Uterus (tissue), 4 donors: ENCODE measurements around the gene HM13. TPM values are rescaled to one million over a fixed set of nuclear protein-coding genes. Genes with fewer than 3 reads are reported as not detected.
"Not testable (repeated sequence)": the region's sequence is repeated elsewhere in the genome, so short reads cannot be mapped to it uniquely, and the experiment has no call there.

Experiments used
- DNase-seq, 2 donors: peaks; one replicate each; pipeline ENCODE4 v3.0.0-alpha.2; 2019 to 2020
- H3K27ac ChIP-seq, 2 donors: fragments of 200-600 bp; sonication (generic); 1 replicate in 1 of 2; 2 replicates in 1 of 2; pipeline ENCODE4 v1.5.1; 2016 to 2018
- H3K27me3 ChIP-seq, 2 donors: fragments of 200-600 bp; sonication (generic); one replicate each; pipeline ENCODE4 v1.5.1; 2018 to 2019; ENCODE audit warnings: control low read depth in 1 of 2
- H3K36me3 ChIP-seq, 2 donors: fragments of 200-600 bp; sonication (generic); one replicate each; pipeline ENCODE4 v1.5.1; 2019; ENCODE audit warnings: control low read depth in 1 of 2
- H3K4me1 ChIP-seq, 2 donors: fragments of 200-600 bp; sonication (generic); one replicate each; pipeline ENCODE4 v1.5.1; 2018 to 2019; ENCODE audit warnings: control low read depth in 1 of 2
- H3K4me3 ChIP-seq, 2 donors: fragments of 200-600 bp; sonication (generic); 1 replicate in 1 of 2; 2 replicates in 1 of 2; pipeline ENCODE4 v1.5.1; 2018 to 2019; ENCODE audit warnings: mild to moderate bottlenecking in 1 of 2
- H3K9me3 ChIP-seq, 2 donors: fragments of 200-600 bp; sonication (generic); one replicate each; pipeline ENCODE4 v1.5.1; 2019; ENCODE audit warnings: control low read depth in 1 of 2
- CTCF ChIP-seq, 4 experiments: fragments of 200-600 bp in 2 of 4; fragments of 450-650 bp in 2 of 4; sonication (generic) in 2 of 4; IDR thresholded peaks; one replicate each; pipeline ENCODE4 v1.5.1; 2016 to 2019; ENCODE audit warnings: antibody characterized with exemption in 4 of 4, mild to moderate bottlenecking in 2 of 4, moderate library complexity in 1 of 4
- POLR2A ChIP-seq, 2 donors: fragments of 450-650 bp; IDR thresholded peaks; one replicate each; pipeline ENCODE4 v1.6.1; 2016; ENCODE audit warnings: antibody characterized with exemption in 2 of 2, mild to moderate bottlenecking in 1 of 2, moderate library complexity in 1 of 2
- intact Hi-C: fragments of 100-400 bp; cut with DNase I; formaldehyde crosslinking; loops from one replicate; pipeline ENCODE4 v1.15.1; 2023; ENCODE audit warnings: low total_unique reads
- total RNA-seq, 4 donors: library from RNA; depleted of rRNA in 3 of 4; stranded (reverse); fragments of >200 nt in 3 of 4; gene quantifications; one replicate each; pipeline versions ENCODE4 v1.1.0 to v1.2.4, GENCODE V29; 2014 to 2023
- donor health status: DM: yes; HTN: yes; CAD: no.

HM13 gene
- total RNA-seq, 4 donors from 2014 or later, result 40.7 to 147 (median 56.0) TPM

GRCh38 chr20:31515775-31516107, 1.5 kb downstream of the HM13 start:
- H3K27me3 ChIP-seq, result no peaks in the 10 kb centered on the region
- intact Hi-C loops, result no loop called here
- no peak for DNase-seq
- H3K4me1 ChIP-seq, result peaks cover 5 to 19% of the 10 kb centered on the region in 2 donors
- no peak for TF ChIP-seq CTCF (IDR thresholded peaks at IDR 0.05)
- no peak for TF ChIP-seq POLR2A (IDR thresholded peaks at IDR 0.05)
- H3K4me3 ChIP-seq, result peak overlapping the region; percentile 69 to 92
- H3K36me3 ChIP-seq, result no peaks in the 10 kb centered on the region
- no peaks in the 10 kb centered on the region for H3K9me3 ChIP-seq
- H3K27ac ChIP-seq, result peak overlapping the region in 1 of 2 donors; percentile 62

GRCh38 chr20:31516166-31516565, 1.9 kb downstream of the HM13 start:
- H3K4me3 ChIP-seq, result peak overlapping the region in 1 of 2 donors; percentile 92
- intact Hi-C loops, result no loop called here
- no peak for DNase-seq
- H3K27ac ChIP-seq, result no peak overlapping the region
- TF ChIP-seq CTCF (IDR thresholded peaks at IDR 0.05), result no peak
- no peak for TF ChIP-seq POLR2A (IDR thresholded peaks at IDR 0.05)
- no peaks in the 10 kb centered on the region for H3K36me3 ChIP-seq
- H3K4me1 ChIP-seq, result peaks cover 5 to 19% of the 10 kb centered on the region in 2 donors
- H3K9me3 ChIP-seq, result no peaks in the 10 kb centered on the region
- no peaks in the 10 kb centered on the region for H3K27me3 ChIP-seq

- Histone ChIP-seq H3K9me3 (no peaks in the 10 kb centered on the region), H3K4me3 (no peak overlapping the region), H3K4me1 (peaks cover 5 to 19% of the 10 kb centered on the region in 2 donors), H3K36me3 (no peaks in the 10 kb centered on the region), H3K27me3 (no peaks in the 10 kb centered on the region), H3K27ac (no peak overlapping the region)
- intact Hi-C loops, result no loop called here
- no peak for DNase-seq
- TF ChIP-seq CTCF (IDR thresholded peaks at IDR 0.05), result no peak
- TF ChIP-seq POLR2A (IDR thresholded peaks at IDR 0.05), result no peak
These were observed 2.4 kb downstream of the HM13 start for GRCh38 chr20:31516651-31517050.

GRCh38 chr20:31517373-31517772, 3.1 kb downstream of the HM13 start:
- no peaks in the 10 kb centered on the region for H3K27me3 ChIP-seq
- H3K4me3 ChIP-seq, result no peak overlapping the region
- intact Hi-C loops, result no loop called here
- H3K9me3 ChIP-seq, result no peaks in the 10 kb centered on the region
- peaks cover 5 to 19% of the 10 kb centered on the region in 2 donors for H3K4me1 ChIP-seq
- H3K36me3 ChIP-seq, result no peaks in the 10 kb centered on the region
- TF ChIP-seq POLR2A (IDR thresholded peaks at IDR 0.05), result no peak
- no peak for TF ChIP-seq CTCF (IDR thresholded peaks at IDR 0.05)
- no peak overlapping the region for H3K27ac ChIP-seq
- DNase-seq, result no peak

- H3K4me3 ChIP-seq, H3K27me3 ChIP-seq, H3K27ac ChIP-seq, intact Hi-C loops, DNase-seq, H3K9me3 ChIP-seq, H3K4me1 ChIP-seq, H3K36me3 ChIP-seq: not testable (repeated sequence)
These were observed 7.0 kb downstream of the HM13 start for GRCh38 chr20:31521267-31521666.

GRCh38 chr20:31522731-31523130, 8.5 kb downstream of the HM13 start:
- Histone ChIP-seq H3K9me3 (no peaks in the 10 kb centered on the region), H3K27me3 (no peaks in the 10 kb centered on the region), H3K36me3 (no peaks in the 10 kb centered on the region), H3K27ac (no peak overlapping the region), H3K4me1 (no peaks in the 10 kb centered on the region), H3K4me3 (no peak overlapping the region)
- intact Hi-C loops, result no loop called here
- no peak for DNase-seq
- no peak for TF ChIP-seq CTCF (IDR thresholded peaks at IDR 0.05)
- no peak for TF ChIP-seq POLR2A (IDR thresholded peaks at IDR 0.05)
